T-helper 1 cell treated with Interleukin-12 subunit alpha and Interleukin-12 subunit beta and Interleukin-4 antibody, amounts not matched to agents 30 μg/mL and 1 μg/mL, for 36 hours (primary cell): ENCODE data around the gene TNFAIP8.

Source experiments
- H3K27ac Mint-ChIP-seq: one replicate; pipeline ENCODE4 v1.8.0; 2021; ENCODE audit warnings: mild to moderate bottlenecking, mixed read lengths
- H3K27me3 Mint-ChIP-seq: one replicate; pipeline ENCODE4 v1.8.0; 2021; ENCODE audit warnings: low read depth, mixed read lengths
- H3K36me3 Mint-ChIP-seq: one replicate; pipeline ENCODE4 v1.8.0; 2021; ENCODE audit warnings: low read depth, mixed read lengths
- H3K4me1 Mint-ChIP-seq: one replicate; pipeline ENCODE4 v1.8.0; 2021; ENCODE audit warnings: low read depth, mixed read lengths
- H3K4me3 Mint-ChIP-seq: one replicate; pipeline ENCODE4 v1.8.0; 2021; ENCODE audit warnings: mild to moderate bottlenecking, moderate library complexity, mixed read lengths
- H3K9me3 Mint-ChIP-seq: one replicate; pipeline ENCODE4 v1.8.0; 2021; ENCODE audit warnings: mixed read lengths

TNFAIP8 gene

GRCh38 chr5:119335261-119335677 is 20.6 kb upstream of the TNFAIP8 start:
- Mint-ChIP-seq H3K36me3 (peaks cover 30% of the 10 kb centered on the region), H3K27me3 (no peaks in the 10 kb centered on the region), H3K4me1 (peaks cover 84% of the 10 kb centered on the region), H3K27ac (peak overlapping the region; percentile 87), H3K9me3 (no peaks in the 10 kb centered on the region), H3K4me3 (peak overlapping the region; percentile 90)

DNA sequence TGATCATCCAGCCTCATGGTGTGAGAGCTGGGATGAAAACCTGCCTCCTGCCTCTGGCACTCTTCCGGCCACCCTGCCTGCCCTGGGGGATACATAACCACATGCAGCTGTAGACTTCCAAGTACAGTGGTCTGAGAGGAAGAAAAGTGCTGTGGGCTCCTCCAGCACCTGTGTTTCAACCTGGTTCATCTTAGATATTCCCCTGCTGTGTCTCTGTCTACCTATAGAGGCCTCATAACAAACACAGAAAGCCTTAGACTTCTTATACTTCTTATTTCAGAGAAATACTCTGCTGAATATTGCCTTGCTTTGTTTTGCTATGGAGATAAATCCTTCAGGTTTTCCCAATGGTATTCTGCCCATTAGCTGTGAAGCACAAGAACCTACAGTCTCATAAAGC is 19.6 kb upstream of the TNFAIP8 start:
- peaks cover 31% of the 10 kb centered on the region for H3K36me3 Mint-ChIP-seq
- H3K4me3 Mint-ChIP-seq: peak overlapping the region; percentile 82
- peaks cover 83% of the 10 kb centered on the region for H3K4me1 Mint-ChIP-seq
- H3K9me3 Mint-ChIP-seq: no peaks in the 10 kb centered on the region
- no peaks in the 10 kb centered on the region for H3K27me3 Mint-ChIP-seq
- peak overlapping the region; percentile 91 for H3K27ac Mint-ChIP-seq

DNA sequence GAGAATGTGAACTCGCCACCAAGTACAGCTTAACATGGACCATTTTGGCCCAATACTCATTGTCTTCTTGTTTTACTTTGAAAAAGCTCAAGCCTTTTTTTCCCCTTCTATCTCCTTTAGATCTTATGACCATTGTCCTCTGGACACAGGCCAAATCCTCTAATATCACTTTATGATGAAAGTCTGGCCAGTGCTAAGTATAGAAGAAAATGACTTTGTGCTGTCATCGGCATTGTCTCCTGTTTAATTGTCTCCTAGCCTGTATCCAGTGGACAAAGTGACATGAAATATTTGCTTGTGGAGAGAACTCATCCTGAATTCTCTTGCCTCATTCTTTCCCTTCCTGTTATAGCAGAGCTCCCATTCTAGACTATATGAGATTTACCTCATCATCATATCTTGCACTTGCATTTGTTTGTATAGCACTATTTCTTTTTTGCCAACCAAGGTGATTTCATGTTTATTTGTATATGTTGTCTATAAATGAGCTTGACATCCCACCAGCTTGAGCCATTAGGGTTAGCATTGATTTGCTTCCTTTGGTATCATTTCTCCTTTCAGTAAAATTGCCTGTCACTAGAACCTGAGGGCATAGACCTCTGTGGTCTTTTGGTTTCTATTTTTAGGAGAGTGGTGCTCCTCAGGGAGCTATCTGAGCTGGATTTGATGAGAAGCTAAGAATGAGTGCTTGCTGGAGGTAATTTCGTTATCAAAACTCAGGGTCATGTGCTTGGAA is 18.8 kb upstream of the TNFAIP8 start:
- Mint-ChIP-seq H3K9me3 (no peaks in the 10 kb centered on the region), H3K4me3 (peak overlapping the region; percentile 74), H3K36me3 (peaks cover 31% of the 10 kb centered on the region), H3K27ac (peak overlapping the region; percentile 96), H3K27me3 (no peaks in the 10 kb centered on the region), H3K4me1 (peaks cover 84% of the 10 kb centered on the region)

GRCh38 chr5:119338326-119338946 is 17.4 kb upstream of the TNFAIP8 start:
- H3K4me1 Mint-ChIP-seq: peaks cover 86% of the 10 kb centered on the region
- no peaks in the 10 kb centered on the region for H3K9me3 Mint-ChIP-seq
- H3K27me3 Mint-ChIP-seq: no peaks in the 10 kb centered on the region
- peak overlapping the region; percentile 74 for H3K4me3 Mint-ChIP-seq
- peaks cover 36% of the 10 kb centered on the region for H3K36me3 Mint-ChIP-seq
- H3K27ac Mint-ChIP-seq: peak overlapping the region; percentile 96

DNA sequence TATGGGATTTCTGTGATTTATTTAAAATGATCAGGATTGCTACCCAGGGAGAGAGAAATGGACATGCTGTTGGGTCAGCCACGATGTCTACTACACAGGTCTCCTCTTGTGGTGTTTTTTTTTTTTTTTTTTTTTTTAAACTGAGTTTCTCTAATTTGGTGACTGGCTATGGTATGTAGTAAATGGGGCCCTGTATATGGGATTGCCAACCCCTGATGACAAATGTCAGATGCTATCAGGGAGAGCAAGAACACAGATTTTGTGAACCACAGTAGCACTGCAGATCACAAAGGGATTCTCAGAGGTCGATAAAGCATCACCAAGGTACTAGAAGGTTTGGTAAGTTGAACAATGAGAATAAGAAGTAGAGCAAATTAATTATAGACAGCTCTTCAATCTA is 16.5 kb upstream of the TNFAIP8 start:
- H3K4me3 Mint-ChIP-seq: peak overlapping the region; percentile 88
- peaks cover 39% of the 10 kb centered on the region for H3K36me3 Mint-ChIP-seq
- peaks cover 89% of the 10 kb centered on the region for H3K4me1 Mint-ChIP-seq
- no peaks in the 10 kb centered on the region for H3K27me3 Mint-ChIP-seq
- no peaks in the 10 kb centered on the region for H3K9me3 Mint-ChIP-seq
- peak overlapping the region; percentile 96 for H3K27ac Mint-ChIP-seq

GRCh38 chr5:119339965-119340364 is 15.9 kb upstream of the TNFAIP8 start:
- Mint-ChIP-seq H3K9me3 (no peaks in the 10 kb centered on the region), H3K4me3 (peak overlapping the region; percentile 88), H3K27me3 (no peaks in the 10 kb centered on the region), H3K27ac (peak overlapping the region; percentile 96), H3K36me3 (peaks cover 37% of the 10 kb centered on the region), H3K4me1 (peaks cover 88% of the 10 kb centered on the region)

DNA sequence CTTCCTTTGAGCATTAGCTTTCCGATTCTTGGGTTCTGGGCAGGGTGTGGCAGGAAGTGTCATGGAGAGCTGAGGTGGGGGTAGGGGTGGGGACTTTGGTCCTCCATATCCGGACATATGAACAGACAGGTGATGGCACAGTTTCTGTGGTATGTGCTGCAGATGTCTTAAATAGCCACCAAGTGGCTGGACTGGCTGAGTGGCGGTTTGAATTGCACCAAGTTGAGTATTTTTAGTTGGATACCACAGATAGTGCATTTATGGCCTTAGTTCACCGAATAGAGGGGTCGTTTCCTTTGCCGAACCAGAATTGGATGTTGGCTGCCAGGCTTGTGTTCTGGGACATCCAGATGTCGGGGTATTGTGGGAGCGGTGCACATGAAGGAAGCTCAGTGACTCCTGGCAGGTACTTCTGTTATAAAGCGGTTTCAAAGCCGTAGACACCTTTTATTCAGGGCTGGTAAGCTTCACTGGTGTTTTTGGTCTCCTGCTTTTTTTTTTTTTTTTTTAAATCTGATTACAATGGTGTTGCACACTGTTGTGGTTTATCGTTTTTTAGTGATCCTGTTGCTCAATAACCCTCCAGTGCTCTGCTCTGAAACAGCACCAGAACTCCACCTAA is 15.1 kb upstream of the TNFAIP8 start:
- peaks cover 88% of the 10 kb centered on the region for H3K4me1 Mint-ChIP-seq
- peak overlapping the region; percentile 88 for H3K4me3 Mint-ChIP-seq
- H3K27ac Mint-ChIP-seq: peak overlapping the region; percentile 96
- no peaks in the 10 kb centered on the region for H3K27me3 Mint-ChIP-seq
- H3K36me3 Mint-ChIP-seq: peaks cover 38% of the 10 kb centered on the region
- no peaks in the 10 kb centered on the region for H3K9me3 Mint-ChIP-seq

- Mint-ChIP-seq H3K27ac (peak overlapping the region; percentile 96), H3K9me3 (no peaks in the 10 kb centered on the region), H3K36me3 (peaks cover 35% of the 10 kb centered on the region), H3K4me3 (peak overlapping the region; percentile 88), H3K4me1 (peaks cover 89% of the 10 kb centered on the region), H3K27me3 (no peaks in the 10 kb centered on the region)
These were observed 14.1 kb upstream of the TNFAIP8 start for GRCh38 chr5:119341452-119342349.

- no peaks in the 10 kb centered on the region for H3K27me3 Mint-ChIP-seq
- peak overlapping the region; percentile 88 for H3K4me3 Mint-ChIP-seq
- H3K27ac Mint-ChIP-seq: peak overlapping the region; percentile 96
- peaks cover 89% of the 10 kb centered on the region for H3K4me1 Mint-ChIP-seq
- H3K9me3 Mint-ChIP-seq: no peaks in the 10 kb centered on the region
- peaks cover 36% of the 10 kb centered on the region for H3K36me3 Mint-ChIP-seq
These were observed 13.4 kb upstream of the TNFAIP8 start for GRCh38 chr5:119342406-119342805.

DNA sequence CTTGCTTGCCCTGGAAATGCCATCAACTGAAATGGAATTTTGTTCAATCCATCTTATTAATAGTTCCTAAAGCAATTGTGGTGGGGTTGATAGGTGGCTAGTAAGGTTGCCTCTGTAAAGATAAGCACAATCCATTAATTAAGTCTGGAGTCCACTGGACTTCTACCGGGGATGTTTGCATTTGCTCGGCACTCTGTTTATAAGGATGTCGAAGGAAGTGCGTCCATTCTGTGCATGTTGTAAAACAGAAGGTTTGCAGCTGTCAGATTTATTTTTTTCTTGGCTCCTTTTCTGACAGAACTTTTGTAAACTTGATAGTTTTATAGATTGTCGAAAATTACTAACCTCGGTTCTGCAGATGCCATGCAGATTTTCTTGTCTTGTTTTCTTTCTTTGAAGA is 12.8 kb upstream of the TNFAIP8 start:
- H3K4me3 Mint-ChIP-seq: peak overlapping the region; percentile 88

GRCh38 chr5:119343766-119344165 is 12.1 kb upstream of the TNFAIP8 start:
- Mint-ChIP-seq H3K9me3 (no peaks in the 10 kb centered on the region), H3K4me1 (peaks cover 87% of the 10 kb centered on the region), H3K27me3 (no peaks in the 10 kb centered on the region), H3K4me3 (peak overlapping the region; percentile 64), H3K36me3 (peaks cover 35% of the 10 kb centered on the region), H3K27ac (peak overlapping the region; percentile 88)

More for the DNA sequence above, 12.8 kb upstream of the TNFAIP8 start:
- peaks cover 89% of the 10 kb centered on the region for H3K4me1 Mint-ChIP-seq
- no peaks in the 10 kb centered on the region for H3K9me3 Mint-ChIP-seq
- no peaks in the 10 kb centered on the region for H3K27me3 Mint-ChIP-seq
- H3K27ac Mint-ChIP-seq: peak overlapping the region; percentile 96
- H3K36me3 Mint-ChIP-seq: peaks cover 36% of the 10 kb centered on the region

GRCh38 chr5:119344231-119344630 is 11.6 kb upstream of the TNFAIP8 start:
- Mint-ChIP-seq H3K4me1 (peaks cover 88% of the 10 kb centered on the region), H3K27me3 (no peaks in the 10 kb centered on the region), H3K36me3 (peaks cover 39% of the 10 kb centered on the region), H3K9me3 (no peaks in the 10 kb centered on the region), H3K4me3 (peak overlapping the region; percentile 64), H3K27ac (peak overlapping the region; percentile 88)

GRCh38 chr5:119345861-119346260 is 10.0 kb upstream of the TNFAIP8 start:
- Mint-ChIP-seq H3K4me3 (peak overlapping the region; percentile 43), H3K4me1 (peaks cover 89% of the 10 kb centered on the region), H3K36me3 (peaks cover 32% of the 10 kb centered on the region)

GRCh38 chr5:119346394-119346793 is 9.4 kb upstream of the TNFAIP8 start:
- peaks cover 32% of the 10 kb centered on the region for H3K36me3 Mint-ChIP-seq
- H3K4me3 Mint-ChIP-seq: peak overlapping the region; percentile 43
- peaks cover 85% of the 10 kb centered on the region for H3K4me1 Mint-ChIP-seq
- H3K27ac Mint-ChIP-seq: peak overlapping the region; percentile 57
- no peaks in the 10 kb centered on the region for H3K27me3 Mint-ChIP-seq
- no peaks in the 10 kb centered on the region for H3K9me3 Mint-ChIP-seq

More at GRCh38 chr5:119345861-119346260, 10.0 kb upstream of the TNFAIP8 start:
- no peaks in the 10 kb centered on the region for H3K27me3 Mint-ChIP-seq
- no peaks in the 10 kb centered on the region for H3K9me3 Mint-ChIP-seq
- peak overlapping the region; percentile 57 for H3K27ac Mint-ChIP-seq
